ENCODE measurements around the gene SPATA2.
A peak's percentile ranks its signal among the peaks of the same experiment; 100 is the strongest.

SPATA2 gene

DNA sequence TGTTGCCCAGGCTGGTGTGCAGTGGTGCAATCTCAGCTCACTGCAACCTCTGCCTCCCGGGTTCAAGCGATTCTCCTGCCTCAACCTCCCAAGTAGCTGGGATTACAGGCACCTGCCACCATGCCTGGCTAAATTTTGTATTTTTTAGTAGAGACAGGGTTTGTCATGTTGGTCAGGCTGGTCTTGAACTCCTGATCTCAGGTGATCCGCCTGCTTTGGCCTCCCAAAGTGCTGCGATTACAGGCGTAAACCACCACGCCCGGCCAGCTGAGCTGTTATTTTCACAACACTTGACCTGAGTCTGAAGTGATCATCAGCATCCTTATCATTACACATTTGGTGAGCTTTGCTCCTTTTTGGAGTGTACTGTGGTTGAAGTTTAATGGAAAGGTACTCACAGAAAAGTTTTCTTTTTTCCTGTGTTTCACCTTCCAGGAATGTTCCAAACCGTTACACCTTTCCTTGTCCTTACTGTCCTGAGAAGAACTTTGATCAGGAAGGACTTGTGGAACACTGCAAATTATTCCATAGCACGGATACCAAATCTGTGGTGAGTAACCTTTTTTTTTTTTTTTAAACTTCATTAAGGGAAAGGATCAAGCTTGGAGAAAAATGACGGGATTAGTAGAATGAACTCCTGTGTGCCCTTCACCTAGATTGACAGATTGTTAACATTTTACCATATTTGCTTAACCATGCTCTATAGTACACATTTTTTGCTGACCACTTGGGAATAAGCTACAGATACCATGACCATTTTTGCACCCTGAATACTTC lies 30.6 kb upstream of the SPATA2 start:
- H3K27me3 ChIP-seq (ENCODE audit: control insufficient read depth in 5 of 5, insufficient read depth in 4 of 5, low read length in 5 of 5): no peaks in the 10 kb centered on the region
- no peak overlapping the region for H3K4me3 ChIP-seq (ENCODE audit: low read depth in 1 of 5, low read length in 5 of 5)
- H3K9me3 ChIP-seq (ENCODE audit: control insufficient read depth in 5 of 5, low read length in 5 of 5): no peaks in the 10 kb centered on the region
- H3K36me3 ChIP-seq (ENCODE audit: control insufficient read depth in 5 of 5, insufficient read depth in 5 of 5, low read length in 5 of 5): peaks cover 23 to 81% (median 66%) of the 10 kb centered on the region in 5 donors
- no peak overlapping the region for H3K9ac ChIP-seq (ENCODE audit: low read length in 5 of 5)
- peaks cover 0 to 8% (median 0%) of the 10 kb centered on the region in 5 donors for H3K4me1 ChIP-seq (ENCODE audit: control insufficient read depth in 5 of 5, insufficient read depth in 5 of 5, low read length in 5 of 5)
- no peak overlapping the region for H3K27ac ChIP-seq (ENCODE audit: low read depth, low read length)

DNA sequence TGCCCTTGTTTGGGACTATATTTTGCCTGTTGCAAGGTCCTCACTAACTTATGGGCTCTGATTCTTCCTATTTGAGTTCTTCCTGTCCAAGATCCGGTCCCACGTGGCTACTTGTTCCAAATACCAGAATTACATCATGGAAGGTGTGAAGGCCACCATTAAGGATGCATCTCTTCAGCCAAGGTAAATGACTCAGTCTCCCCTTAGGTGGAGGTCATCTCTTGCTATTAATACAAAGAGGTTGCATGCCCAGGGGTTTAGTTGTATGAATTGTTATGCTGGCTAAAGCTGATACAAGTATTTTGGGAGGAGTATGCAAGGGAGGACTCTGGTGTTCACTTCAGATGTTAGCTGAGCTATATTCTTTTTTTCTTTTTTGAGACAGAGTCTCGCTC lies 30.0 kb upstream of the SPATA2 start:
- Histone ChIP-seq H3K4me1 (ENCODE audit: control insufficient read depth in 5 of 5, insufficient read depth in 5 of 5, low read length in 5 of 5) (peaks cover 0 to 9% (median 0%) of the 10 kb centered on the region in 5 donors), H3K9me3 (ENCODE audit: control insufficient read depth in 5 of 5, low read length in 5 of 5) (no peaks in the 10 kb centered on the region), H3K27me3 (ENCODE audit: control insufficient read depth in 5 of 5, insufficient read depth in 4 of 5, low read length in 5 of 5) (no peaks in the 10 kb centered on the region), H3K9ac (ENCODE audit: low read length in 5 of 5) (no peak overlapping the region), H3K36me3 (ENCODE audit: control insufficient read depth in 5 of 5, insufficient read depth in 5 of 5, low read length in 5 of 5) (peaks cover 21 to 77% (median 60%) of the 10 kb centered on the region in 5 donors), H3K4me3 (ENCODE audit: low read depth in 1 of 5, low read length in 5 of 5) (no peak overlapping the region), H3K27ac (ENCODE audit: low read depth, low read length) (no peak overlapping the region)

DNA sequence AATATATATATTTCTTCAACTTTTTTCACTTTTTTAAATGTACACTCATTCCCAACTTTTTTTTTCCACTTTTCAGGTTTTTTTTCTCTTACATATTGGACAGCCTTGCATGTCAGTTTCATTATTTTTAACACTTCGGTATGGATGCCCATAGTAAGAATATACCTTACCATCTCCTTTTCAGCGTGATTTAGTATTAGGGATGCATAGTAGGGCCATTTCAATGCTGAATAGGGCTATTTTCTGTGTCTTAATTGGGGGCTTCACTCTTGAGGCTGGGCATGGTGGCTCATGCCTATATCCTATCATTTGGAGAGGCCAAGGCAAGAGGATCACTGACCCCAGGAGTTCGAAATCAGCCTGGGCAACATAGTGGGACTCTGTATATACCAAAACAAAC lies 27.6 kb upstream of the SPATA2 start:
- H3K9me3 ChIP-seq (ENCODE audit: control insufficient read depth in 5 of 5, low read length in 5 of 5): no peaks in the 10 kb centered on the region
- no peak overlapping the region for H3K27ac ChIP-seq (ENCODE audit: low read depth, low read length)
- H3K4me3 ChIP-seq (ENCODE audit: low read depth in 1 of 5, low read length in 5 of 5): no peak overlapping the region
- H3K27me3 ChIP-seq (ENCODE audit: control insufficient read depth in 5 of 5, insufficient read depth in 4 of 5, low read length in 5 of 5): no peaks in the 10 kb centered on the region
- no peak overlapping the region for H3K9ac ChIP-seq (ENCODE audit: low read length in 5 of 5)
- H3K4me1 ChIP-seq (ENCODE audit: control insufficient read depth in 5 of 5, insufficient read depth in 5 of 5, low read length in 5 of 5): peaks cover 0 to 31% (median 20%) of the 10 kb centered on the region in 5 donors
- H3K36me3 ChIP-seq (ENCODE audit: control insufficient read depth in 5 of 5, insufficient read depth in 5 of 5, low read length in 5 of 5): peaks cover 21 to 56% (median 41%) of the 10 kb centered on the region in 5 donors

- Histone ChIP-seq H3K27me3 (ENCODE audit: control insufficient read depth in 5 of 5, insufficient read depth in 4 of 5, low read length in 5 of 5) (no peaks in the 10 kb centered on the region), H3K36me3 (ENCODE audit: control insufficient read depth in 5 of 5, insufficient read depth in 5 of 5, low read length in 5 of 5) (peaks cover 18 to 53% (median 38%) of the 10 kb centered on the region in 5 donors), H3K27ac (ENCODE audit: low read depth, low read length) (no peak overlapping the region)
Observed at GRCh38 chr20:49942303-49942702, 27.0 kb upstream of the SPATA2 start.

DNA sequence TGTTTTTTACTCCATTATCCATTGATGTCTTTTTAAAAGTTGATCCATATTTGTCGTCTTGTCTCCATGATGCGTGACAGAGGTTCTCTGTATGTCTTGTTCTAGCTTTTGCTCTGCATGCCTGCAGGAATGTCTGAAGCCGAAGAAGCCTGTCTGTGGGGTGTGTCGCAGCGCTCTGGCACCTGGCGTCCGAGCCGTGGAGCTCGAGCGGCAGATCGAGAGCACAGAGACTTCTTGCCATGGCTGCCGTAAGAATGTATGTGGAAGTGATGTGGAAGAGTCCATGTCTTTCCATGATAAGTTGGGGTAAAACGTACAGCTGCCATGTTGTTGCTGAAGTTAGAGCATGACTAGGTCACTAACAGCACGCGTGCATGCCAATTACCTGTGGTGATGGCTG lies 26.1 kb upstream of the SPATA2 start:
- no peak overlapping the region for H3K4me3 ChIP-seq (ENCODE audit: low read depth in 1 of 5, low read length in 5 of 5)
- H3K27me3 ChIP-seq (ENCODE audit: control insufficient read depth in 5 of 5, insufficient read depth in 4 of 5, low read length in 5 of 5): no peaks in the 10 kb centered on the region
- H3K27ac ChIP-seq (ENCODE audit: low read depth, low read length): no peak overlapping the region
- peaks cover 8 to 44% (median 33%) of the 10 kb centered on the region in 5 donors for H3K4me1 ChIP-seq (ENCODE audit: control insufficient read depth in 5 of 5, insufficient read depth in 5 of 5, low read length in 5 of 5)
- no peak overlapping the region for H3K9ac ChIP-seq (ENCODE audit: low read length in 5 of 5)
- peaks cover 13 to 46% (median 34%) of the 10 kb centered on the region in 5 donors for H3K36me3 ChIP-seq (ENCODE audit: control insufficient read depth in 5 of 5, insufficient read depth in 5 of 5, low read length in 5 of 5)
- no peaks in the 10 kb centered on the region for H3K9me3 ChIP-seq (ENCODE audit: control insufficient read depth in 5 of 5, low read length in 5 of 5)

More at GRCh38 chr20:49942303-49942702, 27.0 kb upstream of the SPATA2 start:
- H3K4me3 ChIP-seq (ENCODE audit: low read depth in 1 of 5, low read length in 5 of 5): no peak overlapping the region
- peaks cover 4 to 38% (median 26%) of the 10 kb centered on the region in 5 donors for H3K4me1 ChIP-seq (ENCODE audit: control insufficient read depth in 5 of 5, insufficient read depth in 5 of 5, low read length in 5 of 5)
- H3K9me3 ChIP-seq (ENCODE audit: control insufficient read depth in 5 of 5, low read length in 5 of 5): no peaks in the 10 kb centered on the region
- H3K9ac ChIP-seq (ENCODE audit: low read length in 5 of 5): no peak overlapping the region

GRCh38 chr20:49938173-49939163 lies 23.1 kb upstream of the SPATA2 start:
- peaks cover 4 to 26% (median 18%) of the 10 kb centered on the region in 5 donors for H3K36me3 ChIP-seq (ENCODE audit: control insufficient read depth in 5 of 5, insufficient read depth in 5 of 5, low read length in 5 of 5)
- H3K9me3 ChIP-seq (ENCODE audit: control insufficient read depth in 5 of 5, low read length in 5 of 5): no peaks in the 10 kb centered on the region
- peak overlapping the region; percentile 58 for H3K27ac ChIP-seq (ENCODE audit: low read depth, low read length)
- peak overlapping the region in 3 of 5 donors; percentile 1 to 91 (median 50) for H3K9ac ChIP-seq (ENCODE audit: low read length in 5 of 5)
- H3K4me1 ChIP-seq (ENCODE audit: control insufficient read depth in 5 of 5, insufficient read depth in 5 of 5, low read length in 5 of 5): peaks cover 8 to 49% (median 41%) of the 10 kb centered on the region in 5 donors
- H3K27me3 ChIP-seq (ENCODE audit: control insufficient read depth in 5 of 5, insufficient read depth in 4 of 5, low read length in 5 of 5): no peaks in the 10 kb centered on the region
- peak overlapping the region; percentile 83 to 94 (median 91) for H3K4me3 ChIP-seq (ENCODE audit: low read depth in 1 of 5, low read length in 5 of 5)

GRCh38 chr20:49937027-49937929 lies 21.9 kb upstream of the SPATA2 start:
- Histone ChIP-seq H3K9me3 (ENCODE audit: control insufficient read depth in 5 of 5, low read length in 5 of 5) (no peaks in the 10 kb centered on the region), H3K36me3 (ENCODE audit: control insufficient read depth in 5 of 5, insufficient read depth in 5 of 5, low read length in 5 of 5) (peaks cover 4 to 18% (median 12%) of the 10 kb centered on the region in 5 donors), H3K9ac (ENCODE audit: low read length in 5 of 5) (peak overlapping the region; percentile 73 to 94 (median 91)), H3K4me1 (ENCODE audit: control insufficient read depth in 5 of 5, insufficient read depth in 5 of 5, low read length in 5 of 5) (peaks cover 8 to 49% (median 41%) of the 10 kb centered on the region in 5 donors), H3K4me3 (ENCODE audit: low read depth in 1 of 5, low read length in 5 of 5) (peak overlapping the region; percentile 83 to 94 (median 91)), H3K27me3 (ENCODE audit: control insufficient read depth in 5 of 5, insufficient read depth in 4 of 5, low read length in 5 of 5) (no peaks in the 10 kb centered on the region), H3K27ac (ENCODE audit: low read depth, low read length) (peak overlapping the region; percentile 58)

GRCh38 chr20:49936153-49937026 lies 21.1 kb upstream of the SPATA2 start, which contains the start of gene RNF114:
Gene RNF114 (plus strand): TSS chr20:49936397. CDS start chr20:49936413, 16 bp downstream.
- Histone ChIP-seq H3K27ac (ENCODE audit: low read depth, low read length) (peak within 1 kb of the TSS; percentile 58), H3K9ac (ENCODE audit: low read length in 5 of 5) (peak within 1 kb of the TSS; percentile 73 to 94 (median 91)), H3K4me1 (ENCODE audit: control insufficient read depth in 5 of 5, insufficient read depth in 5 of 5, low read length in 5 of 5) (peaks cover 8 to 49% (median 41%) of the 10 kb centered on the region in 5 donors), H3K27me3 (ENCODE audit: control insufficient read depth in 5 of 5, insufficient read depth in 4 of 5, low read length in 5 of 5) (no peaks in the 10 kb centered on the region), H3K4me3 (ENCODE audit: low read depth in 1 of 5, low read length in 5 of 5) (peak within 1 kb of the TSS; percentile 83 to 94 (median 91)), H3K9me3 (ENCODE audit: control insufficient read depth in 5 of 5, low read length in 5 of 5) (no peaks in the 10 kb centered on the region), H3K36me3 (ENCODE audit: control insufficient read depth in 5 of 5, insufficient read depth in 5 of 5, low read length in 5 of 5) (peaks cover under 1 to 9% (median 6%) of the 10 kb centered on the region in 5 donors)

Measured in subcutaneous abdominal adipose tissue (tissue), 5 donors.